Neural progenitor cell (in vitro differentiated cells): Measurements from ENCODE around the gene ITGA11. TPM values are rescaled to one million over a fixed set of nuclear protein-coding genes. Genes with fewer than 3 reads are reported as not detected.

Experiments used
- DNase-seq: peaks from one replicate; pipeline ENCODE4 v3.0.0-alpha.2; 2016; ENCODE audit warnings: low spot score
- H2AFZ ChIP-seq: fragments of 200-600 bp; sonication (generic); replicated peaks from 2 replicates; pipeline ENCODE4 v1.6.1; 2016; ENCODE audit warnings: antibody characterized with exemption
- H3F3A ChIP-seq: fragments of 200-600 bp; sonication (generic); 2 replicates; pipeline ENCODE4 v1.6.1; 2016; ENCODE audit warnings: antibody characterized with exemption, low read depth
- H3K27ac ChIP-seq: fragments of 200-600 bp; sonication (generic); 2 replicates; pipeline ENCODE4 v1.5.1; 2016; ENCODE audit warnings: mild to moderate bottlenecking
- H3K27me3 ChIP-seq: fragments of 200-600 bp; sonication (generic); 2 replicates; pipeline ENCODE4 v1.6.1; 2016; ENCODE audit warnings: mild to moderate bottlenecking, moderate library complexity
- H3K36me3 ChIP-seq: fragments of 200-600 bp; sonication (generic); 2 replicates; pipeline ENCODE4 v1.5.1; 2016
- H3K4me1 ChIP-seq: fragments of 200-600 bp; sonication (generic); 2 replicates; pipeline ENCODE4 v1.6.1; 2016; ENCODE audit warnings: mixed run types
- H3K4me2 ChIP-seq: fragments of 200-600 bp; sonication (generic); 2 replicates; pipeline ENCODE4 v1.6.1; 2016
- H3K4me3 ChIP-seq: fragments of 200-600 bp; sonication (generic); 2 replicates; pipeline ENCODE4 v1.5.1; 2016
- H3K79me2 ChIP-seq: fragments of 200-600 bp; sonication (generic); 2 replicates; pipeline ENCODE4 v1.6.1; 2016; ENCODE audit warnings: low read depth
- H3K9ac ChIP-seq: fragments of 200-600 bp; sonication (generic); 2 replicates; pipeline ENCODE4 v1.6.1; 2016
- H3K9me3 ChIP-seq: fragments of 200-600 bp; sonication (generic); 2 replicates; pipeline ENCODE4 v1.5.1; 2016; ENCODE audit warnings: low read depth
- H4K20me1 ChIP-seq: fragments of 200-600 bp; sonication (generic); 2 replicates; pipeline ENCODE4 v1.6.1; 2016; ENCODE audit warnings: low read depth
- H3K27ac Mint-ChIP-seq: 3 replicates; pipeline ENCODE4 v1.8.0; 2021; ENCODE audit warnings: mixed read lengths
- H3K27me3 Mint-ChIP-seq: 2 replicates; pipeline ENCODE4 v1.8.0; 2022; ENCODE audit warnings: low read depth, mild to moderate bottlenecking, inconsistent platforms, moderate library complexity, mixed read lengths; ENCODE audit not compliant: insufficient read depth
- H3K36me3 Mint-ChIP-seq: 3 replicates; pipeline ENCODE4 v1.8.0; 2021; ENCODE audit warnings: mixed read lengths
- H3K4me1 Mint-ChIP-seq: 3 replicates; pipeline ENCODE4 v1.8.0; 2021; ENCODE audit warnings: mixed read lengths
- H3K4me3 Mint-ChIP-seq: 3 replicates; pipeline ENCODE4 v1.8.0; 2021; ENCODE audit warnings: mild to moderate bottlenecking, moderate library complexity, mixed read lengths
- H3K9me3 Mint-ChIP-seq: 3 replicates; pipeline ENCODE4 v1.8.0; 2020; ENCODE audit warnings: mixed read lengths
- EZH2 ChIP-seq: fragments of 200-600 bp; sonication (generic); IDR thresholded peaks from 2 replicates; pipeline ENCODE4 v1.6.1; 2017; ENCODE audit warnings: antibody characterized with exemption, mild to moderate bottlenecking, moderate library complexity
- EZH2phosphoT487 ChIP-seq: fragments of 200-600 bp; sonication (generic); IDR thresholded peaks from 2 replicates; pipeline ENCODE4 v1.6.1; 2017; ENCODE audit warnings: antibody characterized with exemption
- total RNA-seq: library from RNA; depleted of rRNA; stranded (reverse); fragments of >200 nt; gene quantifications from 2 replicates; pipeline ENCODE4 v1.2.3, GENCODE V29; 2015; ENCODE audit warnings: low replicate concordance
- TF ChIP-seq, protein P1 (sequence below): fragments of 200-600 bp; sonication (generic); IDR thresholded peaks from 2 replicates; pipeline ENCODE4 v1.5.1; 2017; ENCODE audit warnings: antibody characterized with exemption, mild to moderate bottlenecking

Gene ITGA11
- total RNA-seq, 1 donor from 2014 or later, result not detected

DNA sequence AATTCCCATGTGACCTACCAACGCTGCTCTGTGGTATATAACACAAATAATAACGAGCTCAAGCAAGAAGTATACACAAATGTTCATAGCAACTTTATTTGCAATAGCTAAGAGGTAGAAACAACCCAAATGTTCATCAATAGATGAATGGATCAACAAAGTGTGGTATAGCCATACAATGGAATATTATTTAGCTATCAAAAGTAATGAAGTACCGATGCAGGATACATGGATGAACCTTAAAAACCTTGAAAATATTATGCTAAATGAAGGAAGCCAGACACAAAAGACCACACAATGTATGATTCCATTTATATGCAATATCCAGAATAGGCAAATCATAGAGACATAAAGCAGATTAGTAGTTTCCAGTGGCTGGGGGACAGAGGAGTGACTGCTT is 170.0 kb downstream of the ITGA11 start:
- no peak overlapping the region for H2AFZ ChIP-seq
- H3K36me3 Mint-ChIP-seq, result no peaks in the 10 kb centered on the region
- no peak overlapping the region for H3K4me2 ChIP-seq
- TF ChIP-seq EZH2 (no peak), EZH2phosphoT487 (no peak)
- TF ChIP-seq, protein P1, sequence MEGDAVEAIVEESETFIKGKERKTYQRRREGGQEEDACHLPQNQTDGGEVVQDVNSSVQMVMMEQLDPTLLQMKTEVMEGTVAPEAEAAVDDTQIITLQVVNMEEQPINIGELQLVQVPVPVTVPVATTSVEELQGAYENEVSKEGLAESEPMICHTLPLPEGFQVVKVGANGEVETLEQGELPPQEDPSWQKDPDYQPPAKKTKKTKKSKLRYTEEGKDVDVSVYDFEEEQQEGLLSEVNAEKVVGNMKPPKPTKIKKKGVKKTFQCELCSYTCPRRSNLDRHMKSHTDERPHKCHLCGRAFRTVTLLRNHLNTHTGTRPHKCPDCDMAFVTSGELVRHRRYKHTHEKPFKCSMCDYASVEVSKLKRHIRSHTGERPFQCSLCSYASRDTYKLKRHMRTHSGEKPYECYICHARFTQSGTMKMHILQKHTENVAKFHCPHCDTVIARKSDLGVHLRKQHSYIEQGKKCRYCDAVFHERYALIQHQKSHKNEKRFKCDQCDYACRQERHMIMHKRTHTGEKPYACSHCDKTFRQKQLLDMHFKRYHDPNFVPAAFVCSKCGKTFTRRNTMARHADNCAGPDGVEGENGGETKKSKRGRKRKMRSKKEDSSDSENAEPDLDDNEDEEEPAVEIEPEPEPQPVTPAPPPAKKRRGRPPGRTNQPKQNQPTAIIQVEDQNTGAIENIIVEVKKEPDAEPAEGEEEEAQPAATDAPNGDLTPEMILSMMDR, result no peak
- H3K27ac Mint-ChIP-seq, result no peak overlapping the region
- H3F3A ChIP-seq, result peaks cover 27% of the 10 kb centered on the region
- DNase-seq, result no peak
- H3K79me2 ChIP-seq, result no peaks in the 10 kb centered on the region
- no peak overlapping the region for H3K4me3 ChIP-seq
- H3K9ac ChIP-seq, result no peak overlapping the region
- H3K4me1 ChIP-seq, result peaks cover 4% of the 10 kb centered on the region
- no peaks in the 10 kb centered on the region for H3K27me3 ChIP-seq
- no peak overlapping the region for H3K4me3 Mint-ChIP-seq
- H3K27ac ChIP-seq, result no peak overlapping the region
- H3K36me3 ChIP-seq, result no peaks in the 10 kb centered on the region
- H3K27me3 Mint-ChIP-seq, result peaks cover 6% of the 10 kb centered on the region
- H4K20me1 ChIP-seq, result no peaks in the 10 kb centered on the region
- H3K4me1 Mint-ChIP-seq, result no peaks in the 10 kb centered on the region
- H3K9me3 Mint-ChIP-seq, result no peaks in the 10 kb centered on the region
- no peaks in the 10 kb centered on the region for H3K9me3 ChIP-seq

DNA sequence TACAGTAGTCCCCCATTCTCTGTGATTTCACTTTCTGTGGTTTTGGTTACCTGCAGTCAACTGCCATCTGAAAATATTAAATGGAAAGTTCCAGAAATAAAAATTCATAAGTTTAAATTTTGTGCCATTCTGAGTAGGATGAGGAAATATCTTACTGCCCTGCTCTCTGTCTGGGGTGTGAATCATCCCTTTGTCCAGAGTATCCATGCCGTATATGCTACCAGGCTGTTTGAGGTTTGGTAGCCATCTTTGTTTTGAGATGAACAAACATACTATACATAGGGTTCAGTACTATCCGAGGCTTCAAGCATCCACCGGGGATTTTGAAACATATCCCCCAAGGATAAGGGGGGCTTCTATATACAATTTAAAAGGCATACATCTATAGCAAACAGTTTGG is 170.7 kb downstream of the ITGA11 start:
- no peaks in the 10 kb centered on the region for H3K9me3 Mint-ChIP-seq
- H3K36me3 Mint-ChIP-seq, result no peaks in the 10 kb centered on the region
- H3K4me3 Mint-ChIP-seq, result no peak overlapping the region

DNA sequence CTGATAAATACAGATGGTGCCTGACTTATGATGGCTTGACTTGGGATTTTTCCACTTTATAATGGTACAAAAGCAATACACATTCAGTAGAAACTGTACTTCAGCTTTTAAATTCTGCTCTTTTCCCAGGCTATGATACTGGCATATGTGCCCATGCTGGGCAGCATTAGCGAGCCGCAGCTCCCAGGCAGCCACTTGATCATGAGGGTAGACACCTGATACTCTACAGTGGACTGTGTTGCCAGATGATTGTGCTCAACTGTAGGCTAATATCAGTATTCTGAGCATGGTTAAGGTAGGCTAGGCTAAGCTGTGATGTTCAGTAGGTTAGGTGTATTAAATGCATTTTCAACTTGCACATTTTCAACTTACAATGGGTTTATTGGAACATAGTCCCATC is 172.1 kb downstream of the ITGA11 start:
- Histone ChIP-seq H3K4me1 (peaks cover 10% of the 10 kb centered on the region), H4K20me1 (no peaks in the 10 kb centered on the region), H3K9me3 (no peaks in the 10 kb centered on the region), H3K27me3 (no peaks in the 10 kb centered on the region), H3K4me2 (no peak overlapping the region), H3K36me3 (no peaks in the 10 kb centered on the region), H3F3A (peaks cover 25% of the 10 kb centered on the region), H3K79me2 (no peaks in the 10 kb centered on the region), H3K4me3 (no peak overlapping the region), H3K9ac (no peak overlapping the region), H3K27ac (no peak overlapping the region), H2AFZ (no peak overlapping the region)
- no peak for DNase-seq
- TF ChIP-seq EZH2 (no peak), EZH2phosphoT487 (no peak)
- TF ChIP-seq, protein P1, result no peak
- H3K4me1 Mint-ChIP-seq, result no peaks in the 10 kb centered on the region
- H3K9me3 Mint-ChIP-seq, result no peaks in the 10 kb centered on the region
- H3K27me3 Mint-ChIP-seq, result peaks cover 12% of the 10 kb centered on the region
- no peak overlapping the region for H3K27ac Mint-ChIP-seq
- H3K36me3 Mint-ChIP-seq, result no peaks in the 10 kb centered on the region
- no peak overlapping the region for H3K4me3 Mint-ChIP-seq

More for the DNA sequence above, 170.7 kb downstream of the ITGA11 start:
- TF ChIP-seq, protein P1, result no peak
- no peak for TF ChIP-seq EZH2
- no peak for TF ChIP-seq EZH2phosphoT487
- Histone ChIP-seq H3K36me3 (no peaks in the 10 kb centered on the region), H4K20me1 (no peaks in the 10 kb centered on the region), H3K27me3 (no peaks in the 10 kb centered on the region), H3K4me3 (no peak overlapping the region), H3K79me2 (no peaks in the 10 kb centered on the region), H3F3A (peaks cover 33% of the 10 kb centered on the region), H2AFZ (no peak overlapping the region), H3K4me2 (no peak overlapping the region), H3K9ac (no peak overlapping the region), H3K4me1 (peaks cover 10% of the 10 kb centered on the region), H3K9me3 (no peaks in the 10 kb centered on the region), H3K27ac (no peak overlapping the region)
- Mint-ChIP-seq H3K27me3 (peaks cover 6% of the 10 kb centered on the region), H3K4me1 (no peaks in the 10 kb centered on the region), H3K27ac (no peak overlapping the region)
- no peak for DNase-seq
